GM13977 (cell line): ENCODE measurements around the gene CLMN.

Experiments used
- DNase-seq: peaks from one replicate; pipeline ENCODE4 v3.0.0; 2012; ENCODE audit warnings: low spot score
- CTCF ChIP-seq: IDR thresholded peaks from 2 replicates; pipeline ENCODE4 v1.5.1; 2012; ENCODE audit warnings: mild to moderate bottlenecking, control low read depth; ENCODE audit not compliant: insufficient read depth; ENCODE audit errors: extremely low read depth, missing control alignments
- in situ Hi-C: fragments of 300-500 bp; cut with MboI; formaldehyde crosslinking; loops from one replicate; pipeline ENCODE4 v1.12.0; 2022; ENCODE audit warnings: low sequenced_read_pairs, low pct_unique_long_range_greater_than_20kb, mixed read lengths, inconsistent platforms; ENCODE audit not compliant: unreplicated experiment

CLMN gene

GRCh38 chr14:95235351-95235750, 84.4 kb downstream of the CLMN start:
- DNase-seq: no peak
- no peak for TF ChIP-seq CTCF
- in situ Hi-C loops: no loop called here

GRCh38 chr14:95234426-95234825, 85.3 kb downstream of the CLMN start:
- no peak for TF ChIP-seq CTCF
- in situ Hi-C loops: no loop called here
- DNase-seq: no peak

- TF ChIP-seq CTCF: no peak
These were observed 85.9 kb downstream of the CLMN start for GRCh38 chr14:95233702-95234241.

GRCh38 chr14:95232894-95233584, 86.7 kb downstream of the CLMN start:
- in situ Hi-C loops: no loop called here
- TF ChIP-seq CTCF: no peak
- no peak for DNase-seq

More at GRCh38 chr14:95233702-95234241, 85.9 kb downstream of the CLMN start:
- DNase-seq: peak; percentile 84
- in situ Hi-C loops: no loop called here

GRCh38 chr14:95231966-95232633, 87.6 kb downstream of the CLMN start:
- DNase-seq: no peak
- no peak for TF ChIP-seq CTCF
- in situ Hi-C loops: no loop called here

- in situ Hi-C loops: no loop called here
- no peak for TF ChIP-seq CTCF
- no peak for DNase-seq
These were observed 90.0 kb downstream of the CLMN start for GRCh38 chr14:95229749-95230148.
